GM10266 (cell line): ENCODE data around the gene CD79B.

Experiments used
- DNase-seq: peaks from one replicate; pipeline ENCODE4 v3.0.0; 2012; ENCODE audit errors: extremely low spot score
- TF ChIP-seq, protein P1 (sequence below): IDR thresholded peaks from 2 replicates; pipeline ENCODE4 v1.5.1; 2012; ENCODE audit warnings: mild to moderate bottlenecking, low read depth; ENCODE audit not compliant: control insufficient read depth, insufficient read depth; ENCODE audit errors: missing control alignments

CD79B gene

DNA sequence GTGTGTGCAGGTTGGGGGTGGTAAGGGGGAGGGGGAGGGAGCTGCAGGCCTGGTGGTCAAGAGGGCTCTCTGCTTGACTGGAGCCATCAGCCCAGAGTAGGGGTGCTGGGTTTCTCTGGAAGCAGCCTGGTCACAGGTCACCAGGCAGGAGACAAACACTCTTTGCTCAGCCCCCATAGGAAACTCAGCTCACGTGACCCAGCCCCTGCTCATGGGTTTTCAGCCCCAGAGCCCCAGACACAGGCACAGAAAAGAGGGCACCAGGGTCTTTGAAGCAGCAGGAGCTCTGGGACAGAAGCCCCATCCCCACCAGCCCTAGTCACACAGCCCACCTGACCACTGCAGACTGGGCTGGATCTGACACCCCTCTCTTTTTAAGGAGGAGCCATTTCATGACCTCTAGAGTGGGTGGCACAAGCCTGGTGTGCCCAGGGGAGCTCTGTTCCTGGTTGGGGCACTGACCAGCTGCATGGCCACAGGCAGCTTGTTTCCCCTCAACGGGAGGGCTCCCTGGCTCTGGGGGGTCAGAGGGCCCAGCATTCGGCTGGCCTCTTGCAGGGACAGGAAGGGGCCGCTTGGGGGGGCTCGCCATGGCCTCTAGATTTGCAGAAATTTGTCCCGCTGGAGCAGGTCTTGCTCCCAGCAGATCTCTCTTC is 13.8 kb upstream of the CD79B start:
- DNase-seq = peak; percentile 70
- TF ChIP-seq, protein P1, sequence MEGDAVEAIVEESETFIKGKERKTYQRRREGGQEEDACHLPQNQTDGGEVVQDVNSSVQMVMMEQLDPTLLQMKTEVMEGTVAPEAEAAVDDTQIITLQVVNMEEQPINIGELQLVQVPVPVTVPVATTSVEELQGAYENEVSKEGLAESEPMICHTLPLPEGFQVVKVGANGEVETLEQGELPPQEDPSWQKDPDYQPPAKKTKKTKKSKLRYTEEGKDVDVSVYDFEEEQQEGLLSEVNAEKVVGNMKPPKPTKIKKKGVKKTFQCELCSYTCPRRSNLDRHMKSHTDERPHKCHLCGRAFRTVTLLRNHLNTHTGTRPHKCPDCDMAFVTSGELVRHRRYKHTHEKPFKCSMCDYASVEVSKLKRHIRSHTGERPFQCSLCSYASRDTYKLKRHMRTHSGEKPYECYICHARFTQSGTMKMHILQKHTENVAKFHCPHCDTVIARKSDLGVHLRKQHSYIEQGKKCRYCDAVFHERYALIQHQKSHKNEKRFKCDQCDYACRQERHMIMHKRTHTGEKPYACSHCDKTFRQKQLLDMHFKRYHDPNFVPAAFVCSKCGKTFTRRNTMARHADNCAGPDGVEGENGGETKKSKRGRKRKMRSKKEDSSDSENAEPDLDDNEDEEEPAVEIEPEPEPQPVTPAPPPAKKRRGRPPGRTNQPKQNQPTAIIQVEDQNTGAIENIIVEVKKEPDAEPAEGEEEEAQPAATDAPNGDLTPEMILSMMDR = peak; percentile 21

DNA sequence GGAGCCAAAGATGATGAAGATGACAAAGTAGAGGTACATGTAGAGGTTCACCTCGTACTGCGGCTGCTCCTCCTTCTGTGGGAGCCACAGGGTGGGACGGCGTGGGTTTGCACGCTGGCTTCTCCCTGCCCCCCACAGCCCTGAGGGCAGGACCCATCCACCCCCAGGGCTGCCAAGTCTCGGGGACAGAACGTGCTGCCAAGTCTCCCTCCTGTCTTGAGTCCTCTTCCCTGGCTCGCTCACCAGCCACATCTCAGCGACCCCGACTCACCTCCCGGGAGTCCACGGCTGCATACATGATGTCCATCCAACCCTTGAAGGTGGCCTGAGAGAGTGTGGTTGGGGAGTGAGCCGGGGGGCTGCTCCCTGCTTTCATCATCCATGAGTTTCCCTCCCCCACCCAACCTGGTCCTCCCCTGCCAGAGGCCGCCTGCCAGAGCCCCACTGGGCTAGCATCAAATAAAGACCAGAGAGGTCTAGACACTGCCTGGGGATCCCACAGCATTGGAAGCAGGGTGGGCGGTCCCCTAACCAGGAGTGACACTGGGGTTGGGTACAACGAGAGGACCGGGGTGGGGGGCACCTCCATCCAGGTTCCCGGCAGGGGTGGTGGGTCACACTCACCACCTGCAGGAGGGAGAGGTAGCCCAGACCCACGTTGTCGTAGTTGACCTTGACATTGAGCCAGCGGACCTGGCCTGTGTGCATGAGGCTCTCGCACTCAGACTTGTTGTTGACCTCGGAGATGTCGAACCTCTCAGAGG is 12.8 kb upstream of the CD79B start:
- DNase-seq = no peak
- TF ChIP-seq, protein P1 = no peak

DNA sequence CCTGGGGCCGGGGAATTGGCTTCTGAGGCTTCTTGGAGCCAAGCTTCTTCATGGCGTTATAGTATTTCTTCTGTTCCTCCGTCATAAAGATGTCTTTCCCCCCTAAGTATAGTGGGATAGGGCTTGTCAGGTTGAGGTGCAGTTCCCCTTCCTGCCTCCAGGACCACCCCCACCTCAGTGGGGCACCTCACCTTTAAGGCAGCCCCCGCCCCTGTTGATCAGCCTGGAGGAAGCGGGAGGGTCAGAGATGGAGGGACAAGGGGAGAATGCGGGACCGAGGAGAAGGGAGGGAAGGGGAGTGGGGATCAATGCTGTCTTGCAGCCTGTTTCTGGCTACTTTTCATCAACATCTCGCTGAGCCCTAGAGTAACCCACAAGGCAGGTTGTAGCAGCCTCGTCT is 11.6 kb upstream of the CD79B start:
- TF ChIP-seq, protein P1 = no peak

DNA sequence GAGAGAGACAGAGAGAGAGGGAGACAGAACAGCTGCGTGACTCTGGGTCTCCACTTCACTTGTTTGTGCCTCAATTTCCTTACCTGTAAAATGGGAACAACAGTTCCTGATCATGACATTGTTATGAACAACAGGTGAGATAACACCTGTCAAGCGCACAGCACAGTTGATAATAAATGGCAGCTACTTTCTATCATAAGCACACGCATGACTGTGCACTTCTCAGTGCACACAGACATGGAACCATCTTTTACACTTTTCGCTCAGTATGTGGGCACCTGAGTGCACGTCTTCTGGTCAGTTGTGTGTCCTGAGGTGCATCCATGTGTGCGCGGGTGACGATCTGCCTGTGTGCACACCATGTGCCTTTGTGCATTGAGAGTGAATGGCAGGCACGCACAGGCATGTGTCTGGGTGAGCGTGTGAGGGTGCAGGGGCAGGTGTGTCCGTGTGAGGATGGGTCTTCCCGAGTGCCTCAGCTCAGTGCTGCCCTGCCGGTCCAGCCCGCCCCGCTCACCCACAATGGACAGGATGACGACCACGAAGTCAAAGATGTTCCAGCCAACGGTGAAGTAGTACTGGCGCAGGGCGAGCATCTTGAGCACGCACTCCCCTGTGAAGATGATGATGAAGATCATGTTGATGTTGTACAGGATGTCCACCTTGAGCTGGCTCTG is 10.3 kb upstream of the CD79B start:
- DNase-seq = no peak
- TF ChIP-seq, protein P1 = no peak

More for the DNA sequence above, 11.6 kb upstream of the CD79B start:
- DNase-seq = no peak

DNA sequence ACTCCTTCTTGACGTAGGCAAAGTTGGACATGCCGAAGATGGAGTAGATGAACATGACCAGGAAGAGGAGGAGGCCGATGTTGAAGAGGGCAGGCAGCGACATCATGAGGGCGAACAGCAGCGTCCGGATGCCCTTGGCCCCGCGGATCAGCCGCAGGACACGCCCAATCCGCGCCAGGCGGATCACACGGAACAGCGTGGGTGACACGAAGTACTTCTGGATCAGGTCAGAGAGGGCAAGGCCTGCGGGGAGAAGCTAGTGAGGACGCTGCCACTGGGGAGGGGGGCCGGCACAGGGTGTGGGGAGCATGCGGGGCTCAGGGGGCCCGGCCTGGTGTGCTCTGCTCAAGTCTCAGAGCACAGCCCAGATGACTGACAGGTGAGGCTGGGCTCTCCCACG is 9.6 kb upstream of the CD79B start:
- TF ChIP-seq, protein P1 = no peak
- DNase-seq = no peak

DNA sequence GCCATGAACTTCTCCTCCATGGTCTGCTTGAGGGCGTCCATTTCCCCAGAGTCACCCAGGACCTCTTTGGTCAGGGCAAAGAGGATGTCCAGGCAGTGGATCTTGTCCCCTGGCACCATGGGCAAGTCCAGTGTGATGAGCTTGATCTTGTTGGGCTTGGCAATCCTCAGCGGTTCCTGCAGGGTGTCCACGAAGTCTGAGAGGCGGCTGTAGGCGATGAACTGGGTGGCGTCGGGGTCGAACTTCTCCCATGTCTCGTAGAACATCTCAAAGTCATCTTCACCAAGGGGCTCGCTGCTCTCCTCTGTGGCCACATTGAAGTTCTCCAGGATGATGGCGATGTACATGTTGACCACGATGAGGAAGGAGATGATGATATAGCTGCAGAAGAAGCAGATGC is 9.0 kb upstream of the CD79B start:
- no peak for DNase-seq
- TF ChIP-seq, protein P1 = no peak
